GM12801 (cell line): ENCODE data around the gene KCTD8.

Experiments used
- CTCF ChIP-seq: IDR thresholded peaks from one replicate; pipeline ENCODE4 v1.5.1; 2011; ENCODE audit warnings: control low read depth; ENCODE audit not compliant: insufficient read length; ENCODE audit errors: extremely low read depth

KCTD8 gene

GRCh38 chr4:44448521-44449461 is at the start of gene KCTD8:
TSS of gene KCTD8 (minus strand) at chr4:44448809.
- TF ChIP-seq CTCF = no peak

- TF ChIP-seq CTCF = no peak
Observed at GRCh38 chr4:44494810-44495701, 46.4 kb upstream of the KCTD8 start.

- TF ChIP-seq CTCF = no peak
Observed at GRCh38 chr4:44493924-44494323, 45.3 kb upstream of the KCTD8 start.

GRCh38 chr4:44487341-44487740 is 38.7 kb upstream of the KCTD8 start:
- TF ChIP-seq CTCF = no peak

- no peak for TF ChIP-seq CTCF
Observed at GRCh38 chr4:44479731-44480130, 31.1 kb upstream of the KCTD8 start.

- TF ChIP-seq CTCF = no peak
Observed at GRCh38 chr4:44462259-44462658, 13.7 kb upstream of the KCTD8 start.
